B cell (primary cell): Measurements from ENCODE around the gene EIF2AK2. TPM values are rescaled to one million over a fixed set of nuclear protein-coding genes. Genes with fewer than 3 reads are reported as not detected.
A peak's percentile ranks its signal among the peaks of the same experiment; 100 is the strongest.

ENCODE experiments used
- ATAC-seq: fragments of 200-7000 bp; cut with Tn5 transposase; one replicate; pipeline ENCODE4 v1.10.0; 2021; ENCODE audit warnings: low read depth, mild to moderate bottlenecking, moderate number of reproducible peaks, moderate library complexity
- CTCF ChIA-PET: fragments of 350-600 bp; sonication (Branson Sonifier 250); formaldehyde crosslinking; loops from one replicate; lab custom pipeline; 2021; ENCODE audit warnings: antibody characterized with exemption, inconsistent platforms; lab: Charles Lee
- POLR2A ChIA-PET: fragments of 350-600 bp; sonication (Branson Sonifier 250); formaldehyde crosslinking; loops from one replicate; lab custom pipeline; 2021; ENCODE audit warnings: antibody characterized with exemption; lab: Charles Lee
- DNase-seq: peaks from one replicate; pipeline ENCODE4 v3.0.0; 2013
- H2AFZ ChIP-seq: 2 replicates; pipeline ENCODE4 v1.6.1; 2012; ENCODE audit warnings: mild to moderate bottlenecking, low read depth, low read length; ENCODE audit not compliant: insufficient read depth, poor library complexity, severe bottlenecking
- H3K27ac ChIP-seq, 2 donors: 1 replicate in 1 of 2; 2 replicates in 1 of 2; pipeline ENCODE4 v1.5.1; 2012 to 2013; ENCODE audit warnings: low read length in 2 of 2, mild to moderate bottlenecking in 2 of 2, moderate library complexity in 1 of 2
- H3K27me3 ChIP-seq, 4 experiments: fragments of 200-600 bp in 1 of 4; sonication (generic) in 1 of 4; replicated peaks in 1 of 4; 1 replicate in 2 of 4; 2 replicates in 2 of 4; pipeline versions ENCODE4 v1.6.1 to v1.7.0; 2013 to 2016; ENCODE audit warnings: low read length in 3 of 4, mild to moderate bottlenecking in 2 of 4, mixed read lengths in 1 of 4, moderate library complexity in 1 of 4; ENCODE audit not compliant: insufficient read depth in 4 of 4, control insufficient read depth in 3 of 4; ENCODE audit errors: control extremely low read depth in 1 of 4
- H3K36me3 ChIP-seq, 2 experiments: replicated peaks in 1 of 2; 1 replicate in 1 of 2; 2 replicates in 1 of 2; pipeline versions ENCODE4 v1.6.1 to v1.7.1; 2013; ENCODE audit warnings: low read length in 1 of 2; ENCODE audit not compliant: insufficient read depth in 2 of 2, control insufficient read depth in 1 of 2; ENCODE audit errors: control extremely low read depth in 1 of 2, extremely low read depth in 1 of 2
- H3K4me1 ChIP-seq, 2 donors: fragments of 200-600 bp in 1 of 2; sonication (generic) in 1 of 2; 1 replicate in 1 of 2; 2 replicates in 1 of 2; pipeline versions ENCODE4 v1.5.1 to v1.6.1; 2013 to 2017; ENCODE audit warnings: low read length in 2 of 2; ENCODE audit not compliant: control insufficient read depth in 2 of 2, insufficient read depth in 2 of 2
- H3K4me2 ChIP-seq: replicated peaks from 2 replicates; pipeline ENCODE3; 2012; ENCODE audit warnings: mild to moderate bottlenecking, low read depth, low read length; ENCODE audit not compliant: poor library complexity, severe bottlenecking
- H3K4me3 ChIP-seq, 5 experiments: fragments of 200-600 bp in 1 of 5; sonication (generic) in 1 of 5; 1 replicate in 3 of 5; 2 replicates in 2 of 5; pipeline versions ENCODE4 v1.5.1 to v1.7.0; 2011 to 2016; ENCODE audit warnings: low read length in 4 of 5, mild to moderate bottlenecking in 4 of 5, low read depth in 2 of 5, control low read depth in 1 of 5, moderate library complexity in 1 of 5; ENCODE audit not compliant: insufficient read depth in 1 of 5; ENCODE audit errors: control extremely low read depth in 1 of 5, extremely low read depth in 1 of 5
- H3K79me2 ChIP-seq: fragments of 200-600 bp; sonication (generic); one replicate; pipeline ENCODE4 v1.6.0; 2016; ENCODE audit warnings: low read length; ENCODE audit not compliant: control insufficient read depth, insufficient read depth
- H3K9ac ChIP-seq: fragments of 200-600 bp; sonication (generic); 2 replicates; pipeline ENCODE4 v1.6.1; 2017; ENCODE audit warnings: mild to moderate bottlenecking, low read length, moderate library complexity
- H3K9me3 ChIP-seq, 3 donors: one replicate each; pipeline versions ENCODE4 v1.6.1 to v1.7.1; 2013; ENCODE audit warnings: low read length in 2 of 3; ENCODE audit not compliant: control insufficient read depth in 2 of 3, insufficient read depth in 1 of 3; ENCODE audit errors: control extremely low read depth in 1 of 3
- H4K20me1 ChIP-seq: 2 replicates; pipeline ENCODE4 v1.6.0; 2012; ENCODE audit warnings: mild to moderate bottlenecking, low read length; ENCODE audit not compliant: insufficient read depth, control insufficient read depth, poor library complexity, severe bottlenecking
- H3K27ac Mint-ChIP-seq: one replicate; pipeline ENCODE4 v1.8.0; 2021; ENCODE audit warnings: mixed read lengths
- H3K27me3 Mint-ChIP-seq: one replicate; pipeline ENCODE4 v1.8.0; 2021; ENCODE audit warnings: mixed read lengths
- H3K4me1 Mint-ChIP-seq: one replicate; pipeline ENCODE4 v1.8.0; 2021; ENCODE audit warnings: mixed read lengths
- H3K4me3 Mint-ChIP-seq: one replicate; pipeline ENCODE4 v1.8.0; 2021; ENCODE audit warnings: mixed read lengths
- H3K9me3 Mint-ChIP-seq: one replicate; pipeline ENCODE4 v1.8.0; 2022; ENCODE audit warnings: mixed read lengths; ENCODE audit not compliant: insufficient read depth
- CTCF ChIP-seq: fragments of 200-600 bp; IDR thresholded peaks from one replicate; pipeline ENCODE4 v1.8.0; 2022; ENCODE audit warnings: antibody characterized with exemption, mild to moderate bottlenecking
- EZH2 ChIP-seq: IDR thresholded peaks from 2 replicates; pipeline ENCODE4 v1.6.1; 2012; ENCODE audit warnings: borderline replicate concordance, low read depth, mild to moderate bottlenecking, moderate library complexity, low read length; ENCODE audit not compliant: insufficient read depth, poor library complexity, severe bottlenecking
- WGBS: methylation state at CpG from one replicate; pipeline ENCODE4 v1.1.5; 2013; ENCODE audit warnings: missing lambda C conversion rate; ENCODE audit not compliant: insufficient coverage; 5-methylcytosine and 5-hydroxymethylcytosine counted together
- intact Hi-C: fragments of 100-400 bp; cut with micrococcal nuclease; formaldehyde crosslinking; loops from one replicate; pipeline ENCODE4 v1.10.0; 2022
- polyA plus RNA-seq: library from polyadenylated mRNA; depleted of rRNA; stranded (reverse); fragments of >200 nt; gene quantifications from 2 replicates; pipeline ENCODE4 v1.2.3, GENCODE V29; 2012
- total RNA-seq, 2 donors: library from RNA; stranded (reverse); fragments of 120-200 nt in 1 of 2; gene quantifications; 1 replicate in 1 of 2; 2 replicates in 1 of 2; pipeline versions ENCODE4 v1.2.3 to v1.2.4, GENCODE V29; 2013 to 2022

Gene EIF2AK2
- total and polyA plus RNA-seq, 2 donors (not counting 1 experiment from before 2014, with no cell fraction given): 6.5 to 36.9 TPM

- ChIA-PET CTCF (no interaction called here), POLR2A (no interaction called here)
- Histone ChIP-seq H2AFZ (no peak overlapping the region), H4K20me1 (no peaks in the 10 kb centered on the region), H3K4me1 (no peaks in the 10 kb centered on the region), H3K9ac (no peak overlapping the region), H3K9me3 (no peaks in the 10 kb centered on the region), H3K36me3 (peaks cover 6 to 57% of the 10 kb centered on the region in 2 experiments), H3K27ac (peak overlapping the region in 1 of 2 donors; percentile 23), H3K79me2 (no peaks in the 10 kb centered on the region), H3K27me3 (no peaks in the 10 kb centered on the region), H3K4me3 (no peak overlapping the region), H3K4me2 (no peak overlapping the region)
- 94% methylated on average over 1 of the region's 1 CpG for WGBS
- no peak for DNase-seq
- H3K4me3 Mint-ChIP-seq: no peak overlapping the region
- H3K27ac Mint-ChIP-seq: no peak overlapping the region
- intact Hi-C loops: no loop called here
- no peak for TF ChIP-seq EZH2
- no peak for TF ChIP-seq CTCF
- no peaks in the 10 kb centered on the region for H3K9me3 Mint-ChIP-seq
- peaks cover 2% of the 10 kb centered on the region for H3K4me1 Mint-ChIP-seq
- no peak for ATAC-seq
- H3K27me3 Mint-ChIP-seq: no peaks in the 10 kb centered on the region
Measured at GRCh38 chr2:37100054-37100453, 56.7 kb downstream of the EIF2AK2 start.

GRCh38 chr2:37098416-37099118 lies 58.2 kb downstream of the EIF2AK2 start:
- 100% methylated on average over 2 of the region's 4 CpGs for WGBS
- no peak for DNase-seq
- H3K27ac Mint-ChIP-seq: no peak overlapping the region

More at GRCh38 chr2:37098416-37099118, 58.2 kb downstream of the EIF2AK2 start:
- POLR2A ChIA-PET: no interaction called here
- no peak for TF ChIP-seq CTCF
- TF ChIP-seq EZH2: no peak
- H3K4me2 ChIP-seq: no peak overlapping the region
- peaks cover 6% of the 10 kb centered on the region for H3K79me2 ChIP-seq
- no peak overlapping the region for H3K9ac ChIP-seq
- Mint-ChIP-seq H3K4me1 (peaks cover 8% of the 10 kb centered on the region), H3K4me3 (no peak overlapping the region), H3K27me3 (no peaks in the 10 kb centered on the region), H3K9me3 (no peaks in the 10 kb centered on the region)
- H3K36me3 ChIP-seq: peaks cover 11 to 67% of the 10 kb centered on the region in 2 experiments
- H4K20me1 ChIP-seq: no peaks in the 10 kb centered on the region
- peaks cover 0 to 5% of the 10 kb centered on the region in 2 donors for H3K4me1 ChIP-seq
- no peaks in the 10 kb centered on the region for H3K27me3 ChIP-seq
- ATAC-seq: no peak
- no peak overlapping the region for H2AFZ ChIP-seq
- no peaks in the 10 kb centered on the region for H3K9me3 ChIP-seq
- CTCF ChIA-PET: no interaction called here
- peak overlapping the region in 1 of 2 donors; percentile 24 for H3K27ac ChIP-seq
- H3K4me3 ChIP-seq: no peak overlapping the region
- intact Hi-C loops: no loop called here
